Heart right ventricle (tissue), 12 donors: ENCODE data around the gene OR1G1. TPM values are rescaled to one million over a fixed set of nuclear protein-coding genes. Genes with fewer than 3 reads are reported as not detected.

Experiments used
- polyA plus RNA-seq, 2 donors: library from polyadenylated mRNA; stranded (reverse); fragments of 200-250 nt; gene quantifications; one replicate each; pipeline ENCODE4 v1.2.3, GENCODE V29; 2013
- total RNA-seq, 10 donors: library from RNA; stranded (reverse); fragmentation: NEBNext Ultra II Directional in 3 of 10; extraction: Animal tissue kit (Norgen Biotek cat#: 25700) in 3 of 10; gene quantifications; one replicate each; pipeline versions ENCODE4 v1.2.1 to v1.2.4, GENCODE V29; 2021 to 2023
- donor health status: ischemic (EF 13 %, LVEDD 7.1; RV severe dilation, severe dysfunction).
- donor health status: healthy with polysubstance abuse.
- donor health status: DM: no; HTN: yes; CAD: no.
- donor health status: DM: no; HTN: no; CAD: no.
- donor health status: ischemic (EF 25% LVEDD 6.9; RV normal size, moderate dysfunction).
- donor health status: ischemic (EF 25% LVEDD 5.7; RV mildly dilated, moderate dysfunction).
- donor health status: healthy.
- donor health status: nonischemic (EF 11% LVEDD 7.7; RV severe dilation, severe dysfunction).
- donor health status: DM: yes; HTN: yes; CAD: no.
- donor health status: PGD.
- donor health status: ischemic (EF 29% LVEDD 5.4; RV normal size, mild dysfunction).
- donor health status: nonischemic (EF 23%, LVEDD 6.1; RV moderate dilation, normal function).

The OR1G1 gene
- total and polyA plus RNA-seq, 12 donors = not detected

Other genes starting within 250 kb of the OR1G1 start
- not detected for gene OR1D5, start 63.9 kb downstream of the OR1G1 start, total RNA-seq
- not detected for gene OR1D5, start 63.9 kb downstream of the OR1G1 start, polyA plus RNA-seq
- gene OR1D2, start 23.1 kb downstream of the OR1G1 start, total RNA-seq = not detected
- not detected for gene OR1D2, start 23.1 kb downstream of the OR1G1 start, polyA plus RNA-seq
- not detected for gene OR1A2, start 70.0 kb upstream of the OR1G1 start, total RNA-seq
- not detected for gene OR1A2, start 70.0 kb upstream of the OR1G1 start, polyA plus RNA-seq
- gene OR1A1, start 80.1 kb upstream of the OR1G1 start, total RNA-seq = not detected
- not detected for gene OR1A1, start 80.1 kb upstream of the OR1G1 start, polyA plus RNA-seq
- not detected for gene OR3A1, start 170.8 kb upstream of the OR1G1 start, total RNA-seq
- not detected for gene OR3A1, start 170.8 kb upstream of the OR1G1 start, polyA plus RNA-seq